ENCODE data around the gene NDE1.

DNA sequence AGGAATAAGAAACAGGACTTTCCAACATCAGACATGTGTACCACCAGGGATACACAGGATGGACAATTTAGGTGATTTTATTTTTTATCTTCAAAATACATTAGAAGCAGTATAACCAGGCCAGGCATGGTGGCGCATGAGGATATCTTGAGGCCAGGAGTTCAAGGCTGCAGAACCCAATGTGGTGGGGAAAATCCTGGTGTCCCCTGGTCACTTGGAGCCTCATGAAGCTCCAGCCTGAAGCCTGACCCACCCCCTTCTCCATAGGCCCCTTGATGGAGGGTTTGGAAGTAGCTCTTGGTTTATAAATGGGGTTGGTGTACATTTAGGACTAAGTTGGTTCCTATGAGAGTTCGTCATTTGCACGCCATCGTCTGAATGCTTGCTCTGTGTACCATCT, 118.2 kb downstream of the NDE1 start:
- TF ChIP-seq, protein P1, sequence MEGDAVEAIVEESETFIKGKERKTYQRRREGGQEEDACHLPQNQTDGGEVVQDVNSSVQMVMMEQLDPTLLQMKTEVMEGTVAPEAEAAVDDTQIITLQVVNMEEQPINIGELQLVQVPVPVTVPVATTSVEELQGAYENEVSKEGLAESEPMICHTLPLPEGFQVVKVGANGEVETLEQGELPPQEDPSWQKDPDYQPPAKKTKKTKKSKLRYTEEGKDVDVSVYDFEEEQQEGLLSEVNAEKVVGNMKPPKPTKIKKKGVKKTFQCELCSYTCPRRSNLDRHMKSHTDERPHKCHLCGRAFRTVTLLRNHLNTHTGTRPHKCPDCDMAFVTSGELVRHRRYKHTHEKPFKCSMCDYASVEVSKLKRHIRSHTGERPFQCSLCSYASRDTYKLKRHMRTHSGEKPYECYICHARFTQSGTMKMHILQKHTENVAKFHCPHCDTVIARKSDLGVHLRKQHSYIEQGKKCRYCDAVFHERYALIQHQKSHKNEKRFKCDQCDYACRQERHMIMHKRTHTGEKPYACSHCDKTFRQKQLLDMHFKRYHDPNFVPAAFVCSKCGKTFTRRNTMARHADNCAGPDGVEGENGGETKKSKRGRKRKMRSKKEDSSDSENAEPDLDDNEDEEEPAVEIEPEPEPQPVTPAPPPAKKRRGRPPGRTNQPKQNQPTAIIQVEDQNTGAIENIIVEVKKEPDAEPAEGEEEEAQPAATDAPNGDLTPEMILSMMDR (IDR thresholded peaks at IDR 0.05): no peak
- no peak for TF ChIP-seq POLR2AphosphoS5 (IDR thresholded peaks at IDR 0.05)
- no peak for TF ChIP-seq POLR2A (IDR thresholded peaks at IDR 0.05)

All from prostate gland (tissue), 2 donors.